OCI-LY7 (cell line): Measurements from ENCODE around the gene TMEM266. TPM values are rescaled to one million over a fixed set of nuclear protein-coding genes. Genes with fewer than 3 reads are reported as not detected.

ENCODE experiments used
- BruUV-seq: library from RNA; stranded (reverse); fragments of 400-500 nt; replicated peaks from 2 replicates; lab custom pipeline; 2021; lab: Mats Ljungman, UMichigan
- CTCF ChIA-PET: fragments of 300-600 bp; sonication (Branson Sonifier 250); formaldehyde crosslinking; loops from one replicate; lab custom pipeline; 2022; ENCODE audit warnings: antibody characterized with exemption; ENCODE audit not compliant: unreplicated experiment; lab: Charles Lee
- POLR2A ChIA-PET: fragments of 300-600 bp; sonication (Branson Sonifier 250); formaldehyde crosslinking; loops from one replicate; lab custom pipeline; 2022; ENCODE audit warnings: antibody characterized with exemption; lab: Charles Lee
- DNase-seq: peaks from one replicate; pipeline ENCODE4 v3.0.0-alpha.2; 2015; ENCODE audit warnings: low spot score
- H2AFZ ChIP-seq: fragments of 200-600 bp; sonication (generic), shearing (Covaris generic); 2 replicates; pipeline ENCODE4 v1.6.1; 2014; ENCODE audit warnings: mild to moderate bottlenecking, antibody characterized with exemption, low read length, moderate library complexity
- H3K27ac ChIP-seq: fragments of 200-600 bp; sonication (generic); 2 replicates; pipeline ENCODE4 v1.5.1; 2014; ENCODE audit warnings: mixed run types, low read depth, mild to moderate bottlenecking, moderate library complexity, low read length, inconsistent platforms; ENCODE audit not compliant: poor library complexity, severe bottlenecking
- H3K36me3 ChIP-seq: fragments of 200-600 bp; sonication (generic); 2 replicates; pipeline ENCODE4 v1.6.1; 2014; ENCODE audit warnings: mild to moderate bottlenecking, antibody characterized with exemption, low read length, moderate library complexity, mixed read lengths; ENCODE audit not compliant: insufficient read depth
- H3K4me1 ChIP-seq: fragments of 200-600 bp; sonication (generic); 2 replicates; pipeline ENCODE4 v1.5.1; 2014; ENCODE audit warnings: mild to moderate bottlenecking, low read length; ENCODE audit not compliant: insufficient read depth, poor library complexity, severe bottlenecking
- H3K4me2 ChIP-seq: fragments of 200-600 bp; sonication (generic); 2 replicates; pipeline ENCODE4 v1.6.1; 2014; ENCODE audit warnings: mild to moderate bottlenecking, low read length
- H3K4me3 ChIP-seq: fragments of 200-600 bp; sonication (generic); 2 replicates; pipeline ENCODE4 v1.5.1; 2014; ENCODE audit warnings: mild to moderate bottlenecking, low read depth, low read length; ENCODE audit not compliant: poor library complexity, severe bottlenecking
- H3K79me2 ChIP-seq: fragments of 200-600 bp; sonication (generic); 2 replicates; pipeline ENCODE4 v1.6.1; 2016; ENCODE audit warnings: low read depth, mild to moderate bottlenecking, low read length, moderate library complexity, mixed read lengths; ENCODE audit not compliant: insufficient read depth
- H3K9me2 ChIP-seq: fragments of 200-600 bp; sonication (generic); 2 replicates; pipeline ENCODE4 v1.6.1; 2016; ENCODE audit warnings: mild to moderate bottlenecking, low read length, mixed read lengths; ENCODE audit not compliant: insufficient read depth
- H3K9me3 ChIP-seq: fragments of 200-600 bp; sonication (generic); 2 replicates; pipeline ENCODE4 v1.6.1; 2014; ENCODE audit warnings: mild to moderate bottlenecking, mixed run types, low read length, mixed read lengths
- H4K20me1 ChIP-seq: fragments of 200-600 bp; sonication (generic); 2 replicates; pipeline ENCODE4 v1.6.1; 2014; ENCODE audit warnings: mild to moderate bottlenecking, antibody characterized with exemption, low read length, moderate library complexity, mixed read lengths; ENCODE audit not compliant: insufficient read depth
- CTCF ChIP-seq: fragments of 200-600 bp; sonication (generic); conservative IDR thresholded peaks from 2 replicates; pipeline ENCODE4 v1.5.1; 2014; ENCODE audit warnings: mild to moderate bottlenecking, antibody characterized with exemption, low read length, moderate library complexity, mixed read lengths
- EZH2phosphoT487 ChIP-seq: fragments of 200-600 bp; sonication (generic); IDR thresholded peaks from 2 replicates; pipeline ENCODE4 v1.6.1; 2018; ENCODE audit warnings: low read depth, borderline replicate concordance, mild to moderate bottlenecking, mixed run types, antibody characterized with exemption, low read length, moderate library complexity, mixed read lengths
- intact Hi-C: fragments of 100-400 bp; cut with micrococcal nuclease; formaldehyde crosslinking; loops from one replicate; pipeline ENCODE4 v1.10.0; 2022; ENCODE audit not compliant: unreplicated experiment
- total RNA-seq, 2 experiments: library from RNA; depleted of rRNA in 1 of 2; stranded (reverse); fragments of >200 nt in 1 of 2; shearing (Covaris generic) in 1 of 2; gene quantifications; 2 replicates each; pipeline ENCODE4 v1.2.3, GENCODE V29; 2014 to 2022

Gene TMEM266
- total RNA-seq, 2 experiments from 2014 or later = not detected

- CTCF ChIA-PET = no interaction called here
- no peak overlapping the region for H3K4me3 ChIP-seq
- POLR2A ChIA-PET = no interaction called here
- intact Hi-C loops = no loop called here
- no peaks in the 10 kb centered on the region for H4K20me1 ChIP-seq
- H2AFZ ChIP-seq = no peak overlapping the region
- no peak overlapping the region for H3K27ac ChIP-seq
- no peak overlapping the region for H3K4me2 ChIP-seq
- no peaks in the 10 kb centered on the region for H3K79me2 ChIP-seq
- H3K9me3 ChIP-seq = no peaks in the 10 kb centered on the region
- H3K36me3 ChIP-seq = no peaks in the 10 kb centered on the region
- H3K4me1 ChIP-seq = no peaks in the 10 kb centered on the region
- TF ChIP-seq CTCF (no peak), EZH2phosphoT487 (no peak)
- DNase-seq = no peak
- no peaks in the 10 kb centered on the region for H3K9me2 ChIP-seq
- no TSS peak for BruUV-seq
Measured at GRCh38 chr15:76172782-76173181, 113.0 kb downstream of the TMEM266 start.

DNA sequence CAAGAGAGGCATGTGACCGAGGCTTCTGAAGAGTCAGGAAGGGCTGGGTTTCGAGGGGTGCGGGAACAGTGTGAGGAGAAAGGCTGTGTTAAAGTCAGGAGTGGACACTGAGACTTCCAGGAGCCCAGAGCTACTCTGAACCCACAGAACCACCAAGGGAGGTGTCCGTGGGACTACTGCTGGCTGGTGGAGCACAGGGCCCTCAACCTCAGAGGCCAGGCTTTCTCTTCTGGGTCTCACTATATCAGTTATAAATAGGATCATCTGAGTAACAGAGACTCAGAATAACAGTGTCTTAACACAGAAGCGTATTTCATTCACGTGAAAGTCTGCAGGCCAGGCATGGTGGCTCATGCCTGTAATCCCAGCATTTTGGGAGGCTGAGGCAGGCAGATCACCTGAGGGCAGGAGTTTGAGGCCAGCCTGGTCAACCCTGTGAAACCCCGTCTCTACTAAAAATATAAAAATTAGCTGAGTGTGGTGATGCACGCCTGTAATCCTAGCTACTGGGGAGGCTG, 113.6 kb downstream of the TMEM266 start:
- no peaks in the 10 kb centered on the region for H4K20me1 ChIP-seq
- POLR2A ChIA-PET = no interaction called here

More for the DNA sequence above, 113.6 kb downstream of the TMEM266 start:
- no TSS peak for BruUV-seq
- no peak overlapping the region for H3K4me2 ChIP-seq
- no peaks in the 10 kb centered on the region for H3K4me1 ChIP-seq
- TF ChIP-seq EZH2phosphoT487 = no peak
- TF ChIP-seq CTCF = no peak
- no peak for DNase-seq
- H3K9me3 ChIP-seq = no peaks in the 10 kb centered on the region
- H3K27ac ChIP-seq = no peak overlapping the region
- CTCF ChIA-PET = no interaction called here
- no peaks in the 10 kb centered on the region for H3K9me2 ChIP-seq
- no peaks in the 10 kb centered on the region for H3K79me2 ChIP-seq
- intact Hi-C loops = no loop called here
- H2AFZ ChIP-seq = no peak overlapping the region
- H3K36me3 ChIP-seq = no peaks in the 10 kb centered on the region
- H3K4me3 ChIP-seq = no peak overlapping the region
